Activated CD8-positive, alpha-beta memory T cell treated with anti-CD3 and anti-CD28 coated beads, Interleukin-2, amount 50 U/mL, for 1 hour (primary cell): ENCODE results near the gene ACOXL.

ENCODE experiments used
- DNase-seq: peaks from one replicate; pipeline ENCODE4 v3.0.0-alpha.2; 2020; ENCODE audit errors: extremely low read depth

Gene ACOXL

DNA sequence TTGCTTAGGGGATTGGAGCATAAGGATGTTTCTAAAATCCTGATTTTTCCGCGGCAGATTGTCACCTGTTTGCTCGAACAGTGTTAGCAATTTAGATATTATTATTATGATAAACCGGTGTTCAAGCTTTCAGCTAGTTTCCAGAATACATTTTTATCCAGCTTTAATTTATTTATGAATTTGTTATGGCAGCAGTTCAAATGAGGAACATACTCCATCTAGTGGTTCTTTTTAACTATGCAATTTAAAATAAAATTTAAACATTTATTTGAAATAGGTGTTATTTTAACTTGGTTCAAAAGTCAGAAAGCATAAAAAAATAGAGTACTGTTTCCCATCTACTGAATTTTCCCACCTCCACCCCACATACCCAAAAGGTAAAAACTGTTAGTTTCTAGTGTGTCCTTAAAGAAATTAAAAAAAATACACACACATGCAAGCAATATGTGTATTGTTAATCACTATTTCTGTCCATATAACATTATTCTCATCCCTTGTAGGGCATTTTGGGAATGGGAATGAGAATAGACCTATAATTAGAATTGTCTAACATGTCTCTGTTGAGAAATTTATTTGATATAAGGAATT, 23.2 kb downstream of the ACOXL start:
- no peak for DNase-seq

- DNase-seq, result no peak
Observed at GRCh38 chr2:110759411-110759810, 27.0 kb downstream of the ACOXL start.

GRCh38 chr2:110764931-110765330, 32.6 kb downstream of the ACOXL start:
- no peak for DNase-seq

- DNase-seq, result no peak
Observed at GRCh38 chr2:110766291-110766690, 33.9 kb downstream of the ACOXL start.

GRCh38 chr2:110768591-110768990, 36.2 kb downstream of the ACOXL start:
- no peak for DNase-seq

GRCh38 chr2:110770404-110770958, 38.1 kb downstream of the ACOXL start:
- no peak for DNase-seq

- no peak for DNase-seq
Observed at GRCh38 chr2:110770959-110771431, 38.6 kb downstream of the ACOXL start.

- DNase-seq, result no peak
Observed at GRCh38 chr2:110771547-110772382, 39.4 kb downstream of the ACOXL start.

DNA sequence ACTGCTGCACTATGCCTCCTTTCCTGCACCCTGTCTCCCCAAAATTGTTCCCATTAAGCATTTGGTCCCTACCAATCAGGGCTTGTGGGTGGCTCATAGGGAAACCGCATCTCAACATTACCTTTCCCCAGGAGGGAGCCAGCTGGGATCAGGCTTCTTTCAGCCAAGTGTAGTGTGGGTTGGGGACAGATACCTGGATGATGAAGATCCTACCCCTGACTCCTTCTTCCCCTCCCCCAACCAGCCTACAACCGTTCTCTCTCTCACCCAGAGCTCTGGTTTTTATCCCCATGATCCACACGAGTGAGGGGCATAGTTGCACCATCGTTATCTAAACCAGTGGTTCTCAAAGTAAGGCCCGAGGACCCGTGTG, 40.0 kb downstream of the ACOXL start:
- no peak for DNase-seq

DNA sequence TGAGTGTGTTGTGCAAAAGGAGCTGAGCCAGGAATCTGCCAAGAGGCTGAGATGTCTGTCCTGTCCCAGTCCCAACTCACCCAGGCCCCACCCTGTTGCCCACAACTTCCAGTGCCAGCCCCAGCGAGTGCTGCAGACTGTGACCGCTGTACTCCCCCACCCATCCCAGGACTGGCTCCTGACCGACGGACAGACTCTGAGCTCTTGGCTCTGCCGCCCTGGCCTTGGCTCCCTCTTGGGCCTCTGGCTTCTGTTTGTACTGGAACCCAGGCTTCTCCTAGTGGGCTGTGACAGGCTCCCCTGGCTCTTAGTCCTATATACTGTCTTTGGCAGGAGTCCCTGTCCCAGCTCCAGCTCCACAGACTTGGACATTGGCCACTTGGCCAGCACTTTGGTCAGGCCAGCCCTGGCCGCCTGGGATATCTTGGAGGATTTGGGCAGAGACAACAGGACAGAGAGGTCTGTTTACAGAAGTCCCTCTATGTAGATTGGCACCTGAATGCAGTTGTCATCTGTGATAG, 41.1 kb downstream of the ACOXL start:
- DNase-seq, result no peak

DNA sequence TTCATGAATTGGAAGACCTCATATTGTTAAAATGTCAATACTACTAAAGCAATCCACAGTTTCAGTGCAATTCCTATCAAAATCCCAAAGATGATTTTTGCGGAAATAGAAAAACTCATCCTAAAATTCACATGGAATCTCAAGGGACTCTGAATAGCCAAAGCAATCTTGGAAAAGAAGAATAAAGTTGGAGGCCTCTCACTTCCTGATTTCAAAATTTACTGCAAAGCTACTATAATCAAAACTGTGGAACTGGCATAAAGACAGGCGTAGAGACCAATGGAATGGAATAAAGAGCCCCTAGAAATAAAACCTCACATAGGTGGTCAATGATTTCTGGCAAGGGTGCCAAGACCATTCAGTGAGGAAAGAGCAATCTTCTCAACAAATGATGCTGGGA, 42.3 kb downstream of the ACOXL start:
- DNase-seq, result no peak

GRCh38 chr2:110777531-110778311, 45.3 kb downstream of the ACOXL start:
- DNase-seq, result no peak

- DNase-seq, result no peak
Observed at GRCh38 chr2:110780461-110780860, 48.1 kb downstream of the ACOXL start.

GRCh38 chr2:110783196-110783873, 51.0 kb downstream of the ACOXL start:
- no peak for DNase-seq

DNA sequence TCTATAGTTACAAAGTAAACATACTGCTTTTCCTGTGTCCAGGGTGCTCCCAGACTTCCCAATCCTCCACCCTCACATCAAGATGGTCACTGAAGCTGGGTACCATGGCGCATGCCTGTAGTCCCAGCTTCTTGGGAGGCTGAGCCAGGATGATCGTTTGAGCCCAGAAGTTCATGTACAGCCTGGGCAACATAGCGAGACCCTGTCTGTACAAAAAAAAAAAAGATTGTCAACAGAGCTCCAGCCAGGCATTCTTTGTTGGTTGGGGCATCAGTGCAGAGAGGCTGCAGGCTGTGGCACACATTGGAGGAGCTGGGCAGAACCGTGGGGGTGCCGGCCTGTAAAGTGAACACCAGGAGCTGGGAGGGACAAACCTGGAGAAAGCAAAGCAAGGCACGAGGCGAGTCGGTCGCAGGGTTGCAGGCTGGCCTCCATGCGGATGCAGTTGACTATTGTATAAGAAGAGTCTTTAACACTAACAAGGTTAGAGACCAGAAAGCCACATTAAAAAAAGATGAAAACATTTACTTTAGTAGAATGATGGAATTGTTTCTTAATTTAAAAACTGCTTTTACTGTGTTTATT, 51.8 kb downstream of the ACOXL start:
- DNase-seq, result no peak

DNA sequence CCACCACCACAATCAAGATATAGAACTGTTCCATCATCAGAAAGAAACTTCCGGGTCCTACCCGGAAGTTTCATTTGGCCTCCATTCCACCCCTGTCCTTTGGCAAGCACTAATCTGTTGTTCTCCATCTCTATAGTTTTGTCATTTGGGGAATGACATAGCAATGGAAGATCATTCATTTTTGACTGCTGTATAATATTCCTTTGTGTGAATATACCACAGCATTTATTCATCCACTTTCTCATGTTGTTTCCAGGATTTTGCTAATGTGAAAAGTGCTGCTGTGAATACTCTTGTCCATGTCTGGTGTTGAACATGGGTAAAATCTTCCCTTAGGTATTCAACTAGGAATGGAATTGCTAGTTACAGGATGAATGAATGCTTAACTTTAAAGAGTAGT, 53.1 kb downstream of the ACOXL start:
- no peak for DNase-seq

GRCh38 chr2:110788976-110789375, 56.6 kb downstream of the ACOXL start:
- no peak for DNase-seq

DNA sequence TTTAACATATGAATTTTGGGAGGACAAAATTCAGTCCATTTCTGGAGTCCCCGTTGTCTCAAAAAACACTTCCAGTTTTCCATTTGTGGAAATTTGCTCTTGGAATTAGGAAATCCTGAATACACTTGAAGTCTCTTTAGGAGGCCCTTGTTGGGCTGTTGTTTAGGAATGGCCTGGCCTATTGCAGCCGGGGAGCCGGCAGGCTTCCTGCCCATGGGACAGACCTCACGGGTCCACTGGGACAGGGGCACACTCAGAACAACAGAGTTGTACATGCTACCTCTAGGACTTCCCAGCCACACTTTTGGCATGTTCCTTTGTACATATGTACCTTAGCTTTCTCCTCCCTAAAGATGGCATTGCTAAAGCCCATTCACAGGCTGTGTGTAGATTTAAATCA, 57.3 kb downstream of the ACOXL start:
- DNase-seq, result no peak

- no peak for DNase-seq
Observed at GRCh38 chr2:110790907-110791306, 58.5 kb downstream of the ACOXL start.

- DNase-seq, result no peak
Observed at GRCh38 chr2:110791435-110791834, 59.1 kb downstream of the ACOXL start.

GRCh38 chr2:110793034-110793433, 60.7 kb downstream of the ACOXL start:
- DNase-seq, result no peak
